Nephron (organoid): ENCODE measurements around the gene TBC1D5.

Experiments
- H3K27ac Mint-ChIP-seq, 3 experiments: 2 replicates each; pipeline ENCODE4 v1.8.0; 2020; ENCODE audit warnings: mixed read lengths in 3 of 3, mild to moderate bottlenecking in 2 of 3, moderate library complexity in 1 of 3
- H3K27me3 Mint-ChIP-seq: 2 replicates; pipeline ENCODE4 v1.8.0; 2021; ENCODE audit warnings: low read depth, mild to moderate bottlenecking, moderate library complexity, mixed read lengths
- H3K36me3 Mint-ChIP-seq: 2 replicates; pipeline ENCODE4 v1.8.0; 2020; ENCODE audit warnings: low read depth, mixed read lengths
- H3K4me1 Mint-ChIP-seq: 2 replicates; pipeline ENCODE4 v1.8.0; 2020; ENCODE audit warnings: mixed read lengths
- H3K4me3 Mint-ChIP-seq, 3 experiments: 2 replicates each; pipeline ENCODE4 v1.8.0; 2020; ENCODE audit warnings: mild to moderate bottlenecking in 3 of 3, mixed read lengths in 3 of 3, moderate library complexity in 2 of 3
- H3K9me3 Mint-ChIP-seq: 2 replicates; pipeline ENCODE4 v1.8.0; 2020; ENCODE audit warnings: mixed read lengths
- TF ChIP-seq, protein P1 (sequence below), 3 experiments: fragments of 200-600 bp; sonication (generic); IDR thresholded peaks; one replicate each; pipeline ENCODE4 v1.5.0; 2021; ENCODE audit warnings: antibody characterized with exemption in 3 of 3; ENCODE audit not compliant: unreplicated experiment in 3 of 3

TBC1D5 gene

GRCh38 chr3:17443142-17443541 is 299.3 kb downstream of the TBC1D5 start:
- Mint-ChIP-seq H3K36me3 (peaks cover 8% of the 10 kb centered on the region), H3K4me3 (no peak overlapping the region), H3K27me3 (no peaks in the 10 kb centered on the region), H3K27ac (no peak overlapping the region), H3K4me1 (no peaks in the 10 kb centered on the region), H3K9me3 (peaks cover 6% of the 10 kb centered on the region)
- TF ChIP-seq, protein P1, sequence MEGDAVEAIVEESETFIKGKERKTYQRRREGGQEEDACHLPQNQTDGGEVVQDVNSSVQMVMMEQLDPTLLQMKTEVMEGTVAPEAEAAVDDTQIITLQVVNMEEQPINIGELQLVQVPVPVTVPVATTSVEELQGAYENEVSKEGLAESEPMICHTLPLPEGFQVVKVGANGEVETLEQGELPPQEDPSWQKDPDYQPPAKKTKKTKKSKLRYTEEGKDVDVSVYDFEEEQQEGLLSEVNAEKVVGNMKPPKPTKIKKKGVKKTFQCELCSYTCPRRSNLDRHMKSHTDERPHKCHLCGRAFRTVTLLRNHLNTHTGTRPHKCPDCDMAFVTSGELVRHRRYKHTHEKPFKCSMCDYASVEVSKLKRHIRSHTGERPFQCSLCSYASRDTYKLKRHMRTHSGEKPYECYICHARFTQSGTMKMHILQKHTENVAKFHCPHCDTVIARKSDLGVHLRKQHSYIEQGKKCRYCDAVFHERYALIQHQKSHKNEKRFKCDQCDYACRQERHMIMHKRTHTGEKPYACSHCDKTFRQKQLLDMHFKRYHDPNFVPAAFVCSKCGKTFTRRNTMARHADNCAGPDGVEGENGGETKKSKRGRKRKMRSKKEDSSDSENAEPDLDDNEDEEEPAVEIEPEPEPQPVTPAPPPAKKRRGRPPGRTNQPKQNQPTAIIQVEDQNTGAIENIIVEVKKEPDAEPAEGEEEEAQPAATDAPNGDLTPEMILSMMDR (IDR thresholded peaks at IDR 0.05; ENCODE audit: unreplicated experiment in 3 of 3), result no peak

- H3K4me1 Mint-ChIP-seq, result no peaks in the 10 kb centered on the region
- peaks cover 6% of the 10 kb centered on the region for H3K9me3 Mint-ChIP-seq
- no peak overlapping the region for H3K4me3 Mint-ChIP-seq
- H3K27me3 Mint-ChIP-seq, result no peaks in the 10 kb centered on the region
- peaks cover 11% of the 10 kb centered on the region for H3K36me3 Mint-ChIP-seq
- TF ChIP-seq, protein P1 (IDR thresholded peaks at IDR 0.05; ENCODE audit: unreplicated experiment in 3 of 3), result no peak
- no peak overlapping the region for H3K27ac Mint-ChIP-seq
These were observed 299.9 kb downstream of the TBC1D5 start for GRCh38 chr3:17442332-17443049.

GRCh38 chr3:17433876-17434275 is 308.6 kb downstream of the TBC1D5 start:
- Mint-ChIP-seq H3K27me3 (no peaks in the 10 kb centered on the region), H3K36me3 (peaks cover 4% of the 10 kb centered on the region), H3K4me1 (peaks cover 10% of the 10 kb centered on the region), H3K9me3 (no peaks in the 10 kb centered on the region), H3K27ac (no peak overlapping the region), H3K4me3 (no peak overlapping the region)
- TF ChIP-seq, protein P1 (IDR thresholded peaks at IDR 0.05; ENCODE audit: unreplicated experiment in 3 of 3), result no peak

- Mint-ChIP-seq H3K36me3 (no peaks in the 10 kb centered on the region), H3K4me1 (peaks cover 10% of the 10 kb centered on the region), H3K27me3 (no peaks in the 10 kb centered on the region), H3K9me3 (no peaks in the 10 kb centered on the region), H3K4me3 (no peak overlapping the region), H3K27ac (peak overlapping the region in 1 of 3 experiments; percentile 68)
- TF ChIP-seq, protein P1 (IDR thresholded peaks at IDR 0.05; ENCODE audit: unreplicated experiment in 3 of 3), result no peak
These were observed 310.2 kb downstream of the TBC1D5 start for GRCh38 chr3:17432236-17432635.

DNA sequence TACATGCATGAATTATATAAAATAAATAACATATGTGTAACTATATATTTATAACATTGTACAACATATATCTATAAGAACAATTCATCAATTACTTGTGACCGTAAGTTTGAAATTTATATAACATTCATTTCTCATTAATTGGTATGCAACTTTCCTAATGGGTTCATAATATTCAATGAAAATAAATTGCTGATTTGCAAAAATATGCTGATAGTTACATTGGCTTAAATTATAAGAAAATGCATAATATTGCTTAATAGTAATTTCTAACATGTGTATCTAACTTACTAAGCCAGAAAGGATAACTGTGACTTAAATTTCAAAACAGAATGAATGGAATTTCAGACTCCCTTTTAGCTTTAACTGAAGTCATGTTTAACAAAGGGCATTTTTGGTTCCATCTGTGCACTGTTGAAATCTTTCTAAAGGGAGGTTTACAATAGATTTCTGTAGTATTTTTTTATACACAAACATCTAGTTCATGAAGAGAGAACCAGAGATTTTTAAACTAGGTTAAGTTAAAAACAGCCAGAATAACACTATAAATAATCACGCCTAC is 310.9 kb downstream of the TBC1D5 start:
- no peak overlapping the region for H3K4me3 Mint-ChIP-seq
- no peaks in the 10 kb centered on the region for H3K9me3 Mint-ChIP-seq
- H3K4me1 Mint-ChIP-seq, result peaks cover 10% of the 10 kb centered on the region
- H3K27ac Mint-ChIP-seq, result peak overlapping the region in 1 of 3 experiments; percentile 68
- no peaks in the 10 kb centered on the region for H3K36me3 Mint-ChIP-seq
- H3K27me3 Mint-ChIP-seq, result no peaks in the 10 kb centered on the region
- TF ChIP-seq, protein P1 (IDR thresholded peaks at IDR 0.05; ENCODE audit: unreplicated experiment in 3 of 3), result no peak

DNA sequence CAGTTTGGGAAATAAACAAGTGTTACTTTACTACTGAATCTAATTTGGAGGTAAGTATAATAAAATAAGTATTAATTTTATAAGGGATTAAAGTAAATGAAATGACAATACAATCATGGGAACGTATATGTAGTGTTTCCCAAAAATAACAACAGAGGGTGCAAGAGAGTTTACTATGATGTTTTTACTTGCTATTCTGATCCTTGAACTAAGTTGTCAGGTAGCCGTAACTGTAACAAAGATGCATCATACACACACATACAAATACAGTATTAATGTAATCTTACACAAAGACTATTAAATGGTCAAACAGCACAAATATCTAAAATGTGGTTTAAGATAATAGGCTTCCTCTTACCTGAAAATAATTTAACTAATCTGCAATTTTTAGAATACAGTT is 311.4 kb downstream of the TBC1D5 start:
- Mint-ChIP-seq H3K27me3 (no peaks in the 10 kb centered on the region), H3K9me3 (no peaks in the 10 kb centered on the region), H3K27ac (no peak overlapping the region), H3K4me3 (no peak overlapping the region), H3K36me3 (no peaks in the 10 kb centered on the region), H3K4me1 (peaks cover 10% of the 10 kb centered on the region)
- TF ChIP-seq, protein P1 (IDR thresholded peaks at IDR 0.05; ENCODE audit: unreplicated experiment in 3 of 3), result peak; percentile 40 to 67 (median 52)
